MM.1S (cell line): Measurements from ENCODE around the gene AATK.

Experiments used
- DNase-seq: peaks from one replicate; pipeline ENCODE4 v3.0.0-alpha.2; 2015
- H2AFZ ChIP-seq: fragments of 300-600 bp; sonication (generic); 2 replicates; pipeline ENCODE4 v1.6.0; 2016; ENCODE audit warnings: antibody characterized with exemption, low read length
- H3F3A ChIP-seq: fragments of 300-600 bp; sonication (generic); 2 replicates; pipeline ENCODE4 v1.6.1; 2016; ENCODE audit warnings: mild to moderate bottlenecking, antibody characterized with exemption, low read length, moderate library complexity, mixed read lengths; ENCODE audit not compliant: insufficient read depth
- H3K27ac ChIP-seq: fragments of 300-600 bp; sonication (generic); 2 replicates; pipeline ENCODE4 v1.5.1; 2016; ENCODE audit warnings: mild to moderate bottlenecking, low read length
- H3K27me3 ChIP-seq: fragments of 300-600 bp; sonication (generic); replicated peaks from 2 replicates; pipeline ENCODE4 v1.6.0; 2016; ENCODE audit warnings: low read length; ENCODE audit not compliant: insufficient read depth
- H3K36me3 ChIP-seq: fragments of 300-600 bp; sonication (generic); replicated peaks from 2 replicates; pipeline ENCODE4 v1.6.1; 2016; ENCODE audit warnings: mild to moderate bottlenecking, low read length, mixed read lengths; ENCODE audit not compliant: insufficient read depth
- H3K4me1 ChIP-seq: fragments of 300-600 bp; sonication (generic); 2 replicates; pipeline ENCODE4 v1.6.1; 2016; ENCODE audit warnings: low read length, mixed read lengths
- H3K4me2 ChIP-seq: fragments of 300-600 bp; sonication (generic); 2 replicates; pipeline ENCODE4 v1.6.0; 2016; ENCODE audit warnings: low read depth, low read length
- H3K4me3 ChIP-seq: fragments of 300-600 bp; sonication (generic); 2 replicates; pipeline ENCODE4 v1.5.1; 2016; ENCODE audit warnings: low read length, mixed read lengths
- H3K79me2 ChIP-seq: fragments of 300-600 bp; sonication (generic); 2 replicates; pipeline ENCODE4 v1.6.1; 2016; ENCODE audit warnings: mixed run types, low read length, mixed read lengths
- H3K9ac ChIP-seq: fragments of 300-600 bp; sonication (generic); 2 replicates; pipeline ENCODE4 v1.6.1; 2016; ENCODE audit warnings: low read length, mixed read lengths
- H3K9me2 ChIP-seq: fragments of 300-600 bp; sonication (generic); replicated peaks from 2 replicates; pipeline ENCODE4 v1.6.1; 2016; ENCODE audit warnings: mild to moderate bottlenecking, low read length, mixed read lengths; ENCODE audit not compliant: insufficient read depth
- H3K9me3 ChIP-seq: fragments of 300-600 bp; sonication (generic); replicated peaks from 2 replicates; pipeline ENCODE4 v1.6.1; 2016; ENCODE audit warnings: mild to moderate bottlenecking, low read length, mixed read lengths; ENCODE audit not compliant: insufficient read depth
- H4K20me1 ChIP-seq: fragments of 300-600 bp; sonication (generic); 2 replicates; pipeline ENCODE4 v1.6.1; 2016; ENCODE audit warnings: mild to moderate bottlenecking, low read length, moderate library complexity, mixed read lengths; ENCODE audit not compliant: insufficient read depth
- EZH2 ChIP-seq: fragments of 300-600 bp; sonication (generic); optimal IDR thresholded peaks from 2 replicates; pipeline ENCODE3; 2017; ENCODE audit warnings: low read depth, mild to moderate bottlenecking, antibody characterized with exemption, low read length, mixed read lengths
- EZH2phosphoT487 ChIP-seq: fragments of 300-600 bp; sonication (generic); IDR thresholded peaks from 2 replicates; pipeline ENCODE4 v1.6.1; 2018; ENCODE audit warnings: antibody characterized with exemption, low read length
- TF ChIP-seq, protein P1 (sequence below): fragments of 300-600 bp; sonication (generic); IDR thresholded peaks from 2 replicates; pipeline ENCODE4 v1.5.1; 2016; ENCODE audit warnings: antibody characterized with exemption, low read length, mixed read lengths

The AATK gene

DNA sequence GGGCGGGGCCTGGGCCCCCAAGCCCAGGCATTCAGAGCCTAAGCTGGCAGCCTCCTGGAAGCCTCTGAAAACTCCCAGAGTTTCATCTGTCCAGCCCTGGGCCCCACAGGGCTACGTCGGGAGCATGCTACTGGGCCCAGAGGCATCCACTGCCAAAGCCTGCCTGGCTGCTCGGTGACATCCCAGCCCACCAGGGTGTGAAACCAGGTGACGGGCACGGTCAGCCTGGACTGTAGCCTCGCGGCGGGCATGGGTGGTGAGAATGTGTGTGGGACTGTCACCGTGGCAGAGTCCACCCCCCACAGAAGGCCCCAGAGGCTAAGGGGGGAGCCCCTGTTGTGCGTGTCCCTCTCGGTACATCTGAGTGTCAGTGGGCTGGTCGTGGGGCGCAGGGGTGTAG is 25.6 kb upstream of the AATK start:
- DNase-seq, result no peak
- Histone ChIP-seq H3K4me1 (no peaks in the 10 kb centered on the region), H3K27me3 (no peaks in the 10 kb centered on the region), H3K36me3 (no peaks in the 10 kb centered on the region), H2AFZ (no peak overlapping the region), H3K79me2 (no peaks in the 10 kb centered on the region), H3F3A (no peaks in the 10 kb centered on the region), H4K20me1 (no peaks in the 10 kb centered on the region), H3K9me3 (no peaks in the 10 kb centered on the region), H3K27ac (no peak overlapping the region), H3K4me3 (no peak overlapping the region), H3K9ac (no peak overlapping the region), H3K4me2 (no peak overlapping the region), H3K9me2 (no peaks in the 10 kb centered on the region)
- no peak for TF ChIP-seq EZH2phosphoT487

DNA sequence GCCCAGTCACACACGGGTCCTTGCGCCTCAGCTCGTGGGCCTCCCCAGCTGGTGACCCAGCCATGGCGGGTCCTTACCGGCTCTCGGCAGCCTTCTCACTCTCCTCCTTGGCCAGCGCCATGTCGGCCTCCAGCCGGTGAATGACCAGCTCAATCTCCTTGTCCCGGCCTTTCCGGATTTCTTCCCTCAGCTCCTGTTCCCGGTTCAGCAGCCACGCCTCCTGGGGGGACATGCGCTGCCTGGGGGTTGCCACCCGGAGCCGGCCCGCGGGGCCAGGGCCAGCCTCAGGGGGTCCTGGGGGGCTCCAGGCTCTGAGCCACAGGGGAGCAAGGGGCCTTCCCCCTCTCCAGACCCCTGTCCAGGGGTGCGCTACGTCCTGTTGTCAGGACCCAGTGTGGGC is 25.1 kb upstream of the AATK start:
- Histone ChIP-seq H3K79me2 (no peaks in the 10 kb centered on the region), H3K9ac (no peak overlapping the region), H2AFZ (no peak overlapping the region), H3K9me2 (no peaks in the 10 kb centered on the region), H4K20me1 (no peaks in the 10 kb centered on the region), H3K36me3 (no peaks in the 10 kb centered on the region), H3K4me3 (no peak overlapping the region), H3K4me2 (no peak overlapping the region), H3K9me3 (no peaks in the 10 kb centered on the region), H3K27me3 (no peaks in the 10 kb centered on the region), H3F3A (no peaks in the 10 kb centered on the region), H3K4me1 (no peaks in the 10 kb centered on the region), H3K27ac (no peak overlapping the region)
- DNase-seq, result no peak
- TF ChIP-seq EZH2, result no peak
- TF ChIP-seq, protein P1, sequence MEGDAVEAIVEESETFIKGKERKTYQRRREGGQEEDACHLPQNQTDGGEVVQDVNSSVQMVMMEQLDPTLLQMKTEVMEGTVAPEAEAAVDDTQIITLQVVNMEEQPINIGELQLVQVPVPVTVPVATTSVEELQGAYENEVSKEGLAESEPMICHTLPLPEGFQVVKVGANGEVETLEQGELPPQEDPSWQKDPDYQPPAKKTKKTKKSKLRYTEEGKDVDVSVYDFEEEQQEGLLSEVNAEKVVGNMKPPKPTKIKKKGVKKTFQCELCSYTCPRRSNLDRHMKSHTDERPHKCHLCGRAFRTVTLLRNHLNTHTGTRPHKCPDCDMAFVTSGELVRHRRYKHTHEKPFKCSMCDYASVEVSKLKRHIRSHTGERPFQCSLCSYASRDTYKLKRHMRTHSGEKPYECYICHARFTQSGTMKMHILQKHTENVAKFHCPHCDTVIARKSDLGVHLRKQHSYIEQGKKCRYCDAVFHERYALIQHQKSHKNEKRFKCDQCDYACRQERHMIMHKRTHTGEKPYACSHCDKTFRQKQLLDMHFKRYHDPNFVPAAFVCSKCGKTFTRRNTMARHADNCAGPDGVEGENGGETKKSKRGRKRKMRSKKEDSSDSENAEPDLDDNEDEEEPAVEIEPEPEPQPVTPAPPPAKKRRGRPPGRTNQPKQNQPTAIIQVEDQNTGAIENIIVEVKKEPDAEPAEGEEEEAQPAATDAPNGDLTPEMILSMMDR, result no peak
- no peak for TF ChIP-seq EZH2phosphoT487

DNA sequence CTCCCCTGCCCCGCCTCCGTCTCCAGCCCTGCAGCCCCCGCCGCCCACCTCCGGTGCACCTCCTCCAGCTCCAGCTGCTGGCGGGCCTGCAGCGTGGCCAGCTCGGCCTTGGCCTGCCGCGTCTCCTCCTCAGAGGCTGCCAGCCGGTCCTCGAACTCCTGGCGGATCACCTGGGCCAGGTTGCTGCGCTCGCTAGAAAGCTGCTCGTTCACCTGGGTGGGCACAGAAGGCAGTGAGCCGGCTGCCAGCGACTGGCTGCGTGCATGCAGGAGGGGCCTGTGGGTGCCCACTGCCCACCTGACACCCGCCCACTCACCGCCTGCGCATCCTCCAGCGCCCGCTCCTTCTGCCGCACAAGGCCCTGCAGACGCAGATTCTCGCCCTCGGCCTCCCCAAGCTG is 24.6 kb upstream of the AATK start:
- Histone ChIP-seq H3K9me3 (no peaks in the 10 kb centered on the region), H3K4me2 (no peak overlapping the region), H3K79me2 (no peaks in the 10 kb centered on the region), H4K20me1 (no peaks in the 10 kb centered on the region), H3K4me1 (no peaks in the 10 kb centered on the region), H3K9ac (no peak overlapping the region), H3K4me3 (no peak overlapping the region), H3K36me3 (no peaks in the 10 kb centered on the region), H2AFZ (no peak overlapping the region), H3K27me3 (peaks cover under 1% of the 10 kb centered on the region; the same call in 1 of the 2 replicates), H3K9me2 (no peaks in the 10 kb centered on the region), H3F3A (no peaks in the 10 kb centered on the region), H3K27ac (no peak overlapping the region)
- TF ChIP-seq, protein P1, result no peak
- no peak for TF ChIP-seq EZH2
- DNase-seq, result no peak

DNA sequence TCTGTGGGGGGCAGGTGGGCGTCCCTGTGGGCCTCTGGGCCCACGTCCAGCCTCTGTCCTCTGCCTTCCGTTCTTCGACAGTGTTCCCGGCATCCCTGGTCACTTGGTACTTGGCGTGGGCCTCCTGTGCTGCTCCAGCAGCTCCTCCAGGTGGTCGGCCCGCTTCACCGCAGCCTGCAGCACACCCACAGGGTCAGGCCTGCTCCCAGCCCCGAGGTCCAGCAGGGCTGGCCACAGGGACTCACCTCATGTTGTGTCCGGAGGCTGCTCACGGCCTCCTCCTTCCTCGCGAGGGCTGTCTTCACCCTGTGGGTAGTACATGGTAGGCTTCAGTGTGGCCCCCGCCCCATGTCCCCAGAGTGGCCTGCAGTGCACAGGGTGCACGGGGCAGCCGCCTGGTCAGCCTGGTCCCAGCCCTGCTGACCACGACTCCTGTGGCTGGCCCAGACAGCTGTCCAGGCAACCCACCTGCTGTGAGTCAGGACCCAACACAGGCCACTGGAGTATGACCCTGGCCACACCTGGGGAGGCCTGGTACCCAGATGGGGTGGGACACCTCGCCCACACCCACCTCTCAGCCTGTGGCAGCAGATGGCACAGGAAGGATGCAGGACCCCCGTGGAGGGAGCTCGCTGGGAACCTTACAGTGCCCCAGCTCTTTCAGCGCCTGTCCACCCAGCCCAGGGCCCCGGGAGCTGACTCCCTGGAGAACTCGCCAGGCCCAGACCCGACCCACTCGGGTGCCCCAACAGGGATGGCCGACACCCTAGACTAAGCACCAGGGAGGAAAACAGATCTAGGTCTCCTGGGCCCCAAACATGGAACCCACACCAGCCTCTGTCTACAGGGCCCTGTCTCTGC is 23.9 kb upstream of the AATK start:
- Histone ChIP-seq H3K4me2 (no peak overlapping the region), H3F3A (no peaks in the 10 kb centered on the region), H3K9me2 (no peaks in the 10 kb centered on the region), H3K4me1 (no peaks in the 10 kb centered on the region), H4K20me1 (no peaks in the 10 kb centered on the region), H3K36me3 (no peaks in the 10 kb centered on the region), H2AFZ (no peak overlapping the region), H3K9me3 (no peaks in the 10 kb centered on the region), H3K4me3 (no peak overlapping the region), H3K27me3 (peaks cover 7% of the 10 kb centered on the region), H3K27ac (no peak overlapping the region), H3K79me2 (no peaks in the 10 kb centered on the region), H3K9ac (no peak overlapping the region)
- TF ChIP-seq EZH2, result no peak
- TF ChIP-seq EZH2phosphoT487, result no peak
- TF ChIP-seq, protein P1, result no peak
- no peak for DNase-seq
